Dendritic cell treated with granulocyte-macrophage colony-stimulating factor and Interleukin-4, amounts not matched to agents 40 ng/mL and 50 ng/mL, for 4 days (primary cell): ENCODE data around the gene SLC35B2.

Experiments used
- H3K27ac Mint-ChIP-seq: one replicate; pipeline ENCODE4 v1.8.0; 2022; ENCODE audit warnings: mild to moderate bottlenecking, mixed read lengths
- H3K27me3 Mint-ChIP-seq: one replicate; pipeline ENCODE4 v1.8.0; 2022; ENCODE audit warnings: mild to moderate bottlenecking, mixed read lengths
- H3K36me3 Mint-ChIP-seq: one replicate; pipeline ENCODE4 v1.8.0; 2022; ENCODE audit warnings: low read depth, mixed read lengths
- H3K4me1 Mint-ChIP-seq: one replicate; pipeline ENCODE4 v1.8.0; 2022; ENCODE audit warnings: low read depth, mixed read lengths
- H3K4me3 Mint-ChIP-seq: one replicate; pipeline ENCODE4 v1.8.0; 2022; ENCODE audit warnings: mild to moderate bottlenecking, moderate library complexity, mixed read lengths
- H3K9me3 Mint-ChIP-seq: one replicate; pipeline ENCODE4 v1.8.0; 2022; ENCODE audit warnings: mixed read lengths
- intact Hi-C: fragments of 100-400 bp; cut with micrococcal nuclease; formaldehyde crosslinking; loops from one replicate; pipeline ENCODE4 v1.15.0; 2022

SLC35B2 gene

GRCh38 chr6:44277763-44278162 lies 20.4 kb upstream of the SLC35B2 start:
- Mint-ChIP-seq H3K27ac (no peak overlapping the region), H3K36me3 (no peaks in the 10 kb centered on the region), H3K4me3 (no peak overlapping the region), H3K27me3 (peaks cover 72% of the 10 kb centered on the region), H3K4me1 (peaks cover 16% of the 10 kb centered on the region), H3K9me3 (no peaks in the 10 kb centered on the region)
- intact Hi-C loops: no loop called here

GRCh38 chr6:44276667-44277640 lies 19.6 kb upstream of the SLC35B2 start:
- no peaks in the 10 kb centered on the region for H3K9me3 Mint-ChIP-seq
- peaks cover 74% of the 10 kb centered on the region for H3K27me3 Mint-ChIP-seq
- no peaks in the 10 kb centered on the region for H3K36me3 Mint-ChIP-seq
- H3K4me3 Mint-ChIP-seq: no peak overlapping the region
- H3K27ac Mint-ChIP-seq: no peak overlapping the region
- intact Hi-C loops: no loop called here
- H3K4me1 Mint-ChIP-seq: peaks cover 16% of the 10 kb centered on the region

- no peak overlapping the region for H3K27ac Mint-ChIP-seq
- peak overlapping the region; percentile 10 for H3K4me3 Mint-ChIP-seq
- intact Hi-C loops: no loop called here
- peaks cover 82% of the 10 kb centered on the region for H3K27me3 Mint-ChIP-seq
- peaks cover 16% of the 10 kb centered on the region for H3K4me1 Mint-ChIP-seq
- H3K36me3 Mint-ChIP-seq: no peaks in the 10 kb centered on the region
- no peaks in the 10 kb centered on the region for H3K9me3 Mint-ChIP-seq
These were observed 18.7 kb upstream of the SLC35B2 start for GRCh38 chr6:44275749-44276648.

- no peaks in the 10 kb centered on the region for H3K9me3 Mint-ChIP-seq
- H3K27ac Mint-ChIP-seq: no peak overlapping the region
- no peaks in the 10 kb centered on the region for H3K36me3 Mint-ChIP-seq
- H3K4me1 Mint-ChIP-seq: peaks cover 16% of the 10 kb centered on the region
- H3K27me3 Mint-ChIP-seq: peaks cover 80% of the 10 kb centered on the region
- intact Hi-C loops: no loop called here
- H3K4me3 Mint-ChIP-seq: no peak overlapping the region
These were observed 18.0 kb upstream of the SLC35B2 start for GRCh38 chr6:44275271-44275748.

GRCh38 chr6:44273617-44274016 lies 16.3 kb upstream of the SLC35B2 start:
- Mint-ChIP-seq H3K4me3 (no peak overlapping the region), H3K27ac (no peak overlapping the region), H3K4me1 (peaks cover 12% of the 10 kb centered on the region), H3K36me3 (no peaks in the 10 kb centered on the region), H3K27me3 (peaks cover 83% of the 10 kb centered on the region), H3K9me3 (no peaks in the 10 kb centered on the region)
- intact Hi-C loops: no loop called here

- Mint-ChIP-seq H3K4me1 (peaks cover 11% of the 10 kb centered on the region), H3K36me3 (no peaks in the 10 kb centered on the region), H3K4me3 (no peak overlapping the region), H3K27ac (no peak overlapping the region), H3K27me3 (peaks cover 84% of the 10 kb centered on the region), H3K9me3 (no peaks in the 10 kb centered on the region)
- intact Hi-C loops: no loop called here
These were observed 15.8 kb upstream of the SLC35B2 start for GRCh38 chr6:44272999-44273566.

- intact Hi-C loops: no loop called here
- Mint-ChIP-seq H3K4me1 (peaks cover 11% of the 10 kb centered on the region), H3K36me3 (no peaks in the 10 kb centered on the region), H3K27ac (no peak overlapping the region), H3K4me3 (no peak overlapping the region), H3K27me3 (peaks cover 79% of the 10 kb centered on the region), H3K9me3 (no peaks in the 10 kb centered on the region)
These were observed 15.2 kb upstream of the SLC35B2 start for GRCh38 chr6:44272529-44272928.

GRCh38 chr6:44271914-44272313 lies 14.6 kb upstream of the SLC35B2 start:
- H3K9me3 Mint-ChIP-seq: no peaks in the 10 kb centered on the region
- intact Hi-C loops: no loop called here
- no peak overlapping the region for H3K27ac Mint-ChIP-seq
- no peak overlapping the region for H3K4me3 Mint-ChIP-seq
- H3K27me3 Mint-ChIP-seq: peaks cover 75% of the 10 kb centered on the region
- H3K36me3 Mint-ChIP-seq: no peaks in the 10 kb centered on the region
- peaks cover 15% of the 10 kb centered on the region for H3K4me1 Mint-ChIP-seq

GRCh38 chr6:44271406-44271723 lies 14.0 kb upstream of the SLC35B2 start:
- no peaks in the 10 kb centered on the region for H3K36me3 Mint-ChIP-seq
- H3K27ac Mint-ChIP-seq: no peak overlapping the region
- peaks cover 71% of the 10 kb centered on the region for H3K27me3 Mint-ChIP-seq
- intact Hi-C loops: no loop called here
- H3K4me3 Mint-ChIP-seq: no peak overlapping the region
- peaks cover 21% of the 10 kb centered on the region for H3K4me1 Mint-ChIP-seq
- H3K9me3 Mint-ChIP-seq: no peaks in the 10 kb centered on the region

- Mint-ChIP-seq H3K27ac (no peak overlapping the region), H3K4me1 (peaks cover 26% of the 10 kb centered on the region)
- intact Hi-C loops: no loop called here
These were observed 13.4 kb upstream of the SLC35B2 start for GRCh38 chr6:44270526-44271405.

GRCh38 chr6:44269921-44270525 lies 12.7 kb upstream of the SLC35B2 start, which contains the start of gene TMEM151B:
TMEM151B (plus strand) TSS chr6:44270450; CDS start chr6:44270743, 293 bp downstream.
- Mint-ChIP-seq H3K36me3 (peaks cover 3% of the 10 kb centered on the region), H3K4me3 (peak within 1 kb of the TSS; percentile 56), H3K4me1 (peaks cover 26% of the 10 kb centered on the region), H3K27me3 (peaks cover 60% of the 10 kb centered on the region), H3K9me3 (no peaks in the 10 kb centered on the region), H3K27ac (no peak within 1 kb of the TSS)
- intact Hi-C loops: loop anchor here (5.0 kb wide), 1 partner anchor 182 kb away; no protein-coding TSS in a partner anchor

More at GRCh38 chr6:44270526-44271405, 13.4 kb upstream of the SLC35B2 start:
- Mint-ChIP-seq H3K36me3 (no peaks in the 10 kb centered on the region), H3K4me3 (peak overlapping the region; percentile 35), H3K9me3 (no peaks in the 10 kb centered on the region), H3K27me3 (peaks cover 68% of the 10 kb centered on the region)

- Mint-ChIP-seq H3K27me3 (peaks cover 54% of the 10 kb centered on the region), H3K4me3 (no peak overlapping the region), H3K4me1 (peaks cover 26% of the 10 kb centered on the region), H3K9me3 (no peaks in the 10 kb centered on the region), H3K36me3 (peaks cover 10% of the 10 kb centered on the region), H3K27ac (no peak overlapping the region)
- intact Hi-C loops: loop anchor here (5.0 kb wide), 1 partner anchor 183 kb away; no protein-coding TSS in a partner anchor
These were observed 12.0 kb upstream of the SLC35B2 start for GRCh38 chr6:44269178-44269920.
